ENCODE results near the gene AGAP1. TPM values are rescaled to one million over a fixed set of nuclear protein-coding genes. Genes with fewer than 3 reads are reported as not detected.

Gene AGAP1
- total and polyA plus RNA-seq, 2 donors from 2014 or later, result 8.1 to 44.5 TPM

- TF ChIP-seq CTCF (IDR thresholded peaks at IDR 0.05; ENCODE audit: borderline replicate concordance, extremely low read depth, insufficient read depth), result no peak
- H3K27me3 ChIP-seq (ENCODE audit: control insufficient read depth, insufficient read depth, low read length), result no peaks in the 10 kb centered on the region
- no peak overlapping the region for H3K27ac ChIP-seq (ENCODE audit: low read depth in 2 of 2, low read length in 2 of 2)
- peaks cover 0 to 12% (median 0%) of the 10 kb centered on the region in 3 donors for H3K9me3 ChIP-seq (ENCODE audit: control insufficient read depth in 2 of 3, insufficient read depth in 1 of 3, low read length in 3 of 3)
- H3K4me3 ChIP-seq (ENCODE audit: low read length in 3 of 3), result no peak overlapping the region
- DNase-seq (no peak), FAIRE-seq (no peak)
- intact Hi-C loops (cut with DNase I), result no loop called here
- H3K9ac ChIP-seq (ENCODE audit: low read length in 3 of 3), result no peak overlapping the region
- peaks cover 0 to 2% (median 0%) of the 10 kb centered on the region in 3 donors for H3K36me3 ChIP-seq (ENCODE audit: control insufficient read depth in 2 of 3, insufficient read depth in 3 of 3, low read length in 3 of 3)
- H3K4me1 ChIP-seq (ENCODE audit: control insufficient read depth in 2 of 3, insufficient read depth in 2 of 3, low read depth in 1 of 3, low read length in 3 of 3), result no peaks in the 10 kb centered on the region
These were observed 372.5 kb downstream of the AGAP1 start for GRCh38 chr2:235866373-235866772.

- no peaks in the 10 kb centered on the region for H3K27me3 ChIP-seq (ENCODE audit: control insufficient read depth, insufficient read depth, low read length)
- H3K4me1 ChIP-seq (ENCODE audit: control insufficient read depth in 2 of 3, insufficient read depth in 2 of 3, low read depth in 1 of 3, low read length in 3 of 3), result no peaks in the 10 kb centered on the region
- DNase-seq (peak in 2 of 5 donors; percentile 43 to 52), FAIRE-seq (no peak)
- no peak overlapping the region for H3K27ac ChIP-seq (ENCODE audit: low read depth in 2 of 2, low read length in 2 of 2)
- H3K4me3 ChIP-seq (ENCODE audit: low read length in 3 of 3), result no peak overlapping the region
- no peak for TF ChIP-seq CTCF (IDR thresholded peaks at IDR 0.05; ENCODE audit: borderline replicate concordance, extremely low read depth, insufficient read depth)
- H3K9me3 ChIP-seq (ENCODE audit: control insufficient read depth in 2 of 3, insufficient read depth in 1 of 3, low read length in 3 of 3), result peaks cover 0 to 12% (median 0%) of the 10 kb centered on the region in 3 donors
- H3K36me3 ChIP-seq (ENCODE audit: control insufficient read depth in 2 of 3, insufficient read depth in 3 of 3, low read length in 3 of 3), result no peaks in the 10 kb centered on the region
- intact Hi-C loops (cut with DNase I), result no loop called here
- H3K9ac ChIP-seq (ENCODE audit: low read length in 3 of 3), result no peak overlapping the region
These were observed 374.4 kb downstream of the AGAP1 start for GRCh38 chr2:235868224-235868623.

- Histone ChIP-seq H3K9me3 (ENCODE audit: control insufficient read depth in 2 of 3, insufficient read depth in 1 of 3, low read length in 3 of 3) (peaks cover 0 to 12% (median 0%) of the 10 kb centered on the region in 3 donors), H3K9ac (ENCODE audit: low read length in 3 of 3) (no peak overlapping the region), H3K27ac (ENCODE audit: low read depth in 2 of 2, low read length in 2 of 2) (no peak overlapping the region), H3K4me3 (ENCODE audit: low read length in 3 of 3) (no peak overlapping the region), H3K36me3 (ENCODE audit: control insufficient read depth in 2 of 3, insufficient read depth in 3 of 3, low read length in 3 of 3) (no peaks in the 10 kb centered on the region), H3K27me3 (ENCODE audit: control insufficient read depth, insufficient read depth, low read length) (no peaks in the 10 kb centered on the region), H3K4me1 (ENCODE audit: control insufficient read depth in 2 of 3, insufficient read depth in 2 of 3, low read depth in 1 of 3, low read length in 3 of 3) (no peaks in the 10 kb centered on the region)
- DNase-seq (peak in 2 of 5 donors; percentile 20 to 27), FAIRE-seq (no peak)
- no peak for TF ChIP-seq CTCF (IDR thresholded peaks at IDR 0.05; ENCODE audit: borderline replicate concordance, extremely low read depth, insufficient read depth)
- intact Hi-C loops (cut with DNase I), result no loop called here
These were observed 374.8 kb downstream of the AGAP1 start for GRCh38 chr2:235868645-235869044.

GRCh38 chr2:235870515-235870914 lies 376.7 kb downstream of the AGAP1 start:
- Histone ChIP-seq H3K4me1 (ENCODE audit: control insufficient read depth in 2 of 3, insufficient read depth in 2 of 3, low read depth in 1 of 3, low read length in 3 of 3) (no peaks in the 10 kb centered on the region), H3K27ac (ENCODE audit: low read depth in 2 of 2, low read length in 2 of 2) (no peak overlapping the region), H3K27me3 (ENCODE audit: control insufficient read depth, insufficient read depth, low read length) (no peaks in the 10 kb centered on the region), H3K9ac (ENCODE audit: low read length in 3 of 3) (no peak overlapping the region), H3K9me3 (ENCODE audit: control insufficient read depth in 2 of 3, insufficient read depth in 1 of 3, low read length in 3 of 3) (peaks cover 0 to 12% (median 0%) of the 10 kb centered on the region in 3 donors), H3K36me3 (ENCODE audit: control insufficient read depth in 2 of 3, insufficient read depth in 3 of 3, low read length in 3 of 3) (no peaks in the 10 kb centered on the region), H3K4me3 (ENCODE audit: low read length in 3 of 3) (no peak overlapping the region)
- DNase-seq (no peak), FAIRE-seq (no peak)
- intact Hi-C loops (cut with DNase I), result no loop called here
- TF ChIP-seq CTCF (IDR thresholded peaks at IDR 0.05; ENCODE audit: borderline replicate concordance, extremely low read depth, insufficient read depth), result no peak

All from kidney (tissue), 14 donors.